ENCODE data around the gene MYL6. TPM values are rescaled to one million over a fixed set of nuclear protein-coding genes. Genes with fewer than 3 reads are reported as not detected.

Gene MYL6
- total and polyA plus RNA-seq, 10 of the 15 experiments (the other 5 are each of a cell fraction or from before 2014, with no cell fraction given), result 1,000 to 4,116 (median 1,828) TPM

DNA sequence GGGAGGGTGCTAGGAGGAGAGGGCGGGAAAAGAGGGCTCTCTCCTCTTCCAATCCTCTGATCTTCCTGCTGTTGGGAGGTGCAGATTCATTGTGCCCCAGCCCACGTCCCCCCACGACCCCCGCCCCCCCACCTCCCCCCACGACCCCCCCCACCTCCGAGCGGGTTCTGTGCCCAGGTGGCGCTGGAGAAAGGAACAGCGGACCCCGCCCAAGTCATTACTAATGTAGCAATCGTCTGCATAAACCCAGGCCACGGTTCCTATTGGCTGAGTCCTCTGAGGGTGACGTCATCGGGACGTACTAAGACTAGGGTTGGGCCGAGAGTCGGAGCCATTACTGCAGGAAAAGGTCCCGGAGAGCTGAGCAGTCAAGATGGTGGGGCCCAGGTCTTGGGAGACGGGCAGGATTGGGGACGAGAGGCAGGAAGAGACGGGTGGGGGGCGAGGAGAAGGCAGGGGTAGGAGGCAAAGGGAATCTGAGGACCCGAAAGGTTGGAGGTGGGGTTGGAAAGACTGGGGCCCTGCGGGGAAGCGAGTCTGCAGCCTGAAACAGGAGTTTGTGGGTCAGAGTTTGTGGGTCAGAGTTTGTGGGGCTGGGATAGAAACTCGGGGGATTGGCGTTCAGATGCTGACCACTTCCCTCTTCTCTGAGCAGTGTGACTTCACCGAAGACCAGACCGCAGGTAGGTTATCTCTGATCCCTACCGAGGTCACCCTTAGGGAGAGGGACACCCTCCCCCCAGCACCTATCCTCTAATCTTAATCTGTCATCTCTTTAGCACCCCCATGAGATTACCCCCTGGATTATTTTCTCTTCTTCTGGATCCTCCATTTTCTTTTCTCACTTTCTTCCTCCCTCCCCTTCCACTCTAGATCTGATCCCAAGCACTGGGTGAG is at the start of gene MYL6 (continued):
- TF ChIP-seq YBX1 (IDR thresholded peaks at IDR 0.05) (no peak), RFX5 (IDR thresholded peaks at IDR 0.05; ENCODE audit: low read depth, low read length) (peak; percentile 85), POLR2A (IDR thresholded peaks at IDR 0.05; ENCODE audit: low read depth, low read length) (peak; percentile 99), SMC3 (IDR thresholded peaks at IDR 0.05; ENCODE audit: borderline replicate concordance, low read length) (no peak), EZH2 (IDR thresholded peaks at IDR 0.05; ENCODE audit: borderline replicate concordance, control insufficient read depth, low read depth, low read length) (no peak), STAT1 (conservative IDR thresholded peaks at IDR 0.05) (no peak), LARP7 (IDR thresholded peaks at IDR 0.05) (peak; percentile 79), ATF7 (IDR thresholded peaks at IDR 0.05; ENCODE audit: low read depth) (peak; percentile 100), NRF1 (conservative IDR thresholded peaks at IDR 0.05; ENCODE audit: low read depth, low read length) (no peak), HCFC1 (IDR thresholded peaks at IDR 0.05; ENCODE audit: low read length) (no peak; the same call in 1 of the 2 replicates), HDAC6 (IDR thresholded peaks at IDR 0.05; ENCODE audit: unreplicated experiment) (peak; percentile 67), ATF3 (IDR thresholded peaks at IDR 0.05; ENCODE audit: borderline replicate concordance, extremely low read depth, low read depth, low read length) (no peak), GABPA (IDR thresholded peaks at IDR 0.05; ENCODE audit: low read depth) (no peak), MEF2B (IDR thresholded peaks at IDR 0.05; ENCODE audit: partially characterized antibody, poor library complexity, severe bottlenecking) (no peak), CTCF (IDR thresholded peaks at IDR 0.05 in 2 of 3, conservative IDR thresholded peaks at IDR 0.05 in 1 of 3; ENCODE audit: control insufficient read depth in 2 of 3, extremely low read depth in 1 of 3, insufficient read depth in 1 of 3, low read depth in 3 of 3, low read length in 3 of 3) (no peak), TCF3 (IDR thresholded peaks at IDR 0.05; ENCODE audit: borderline replicate concordance, insufficient read depth, low read depth, low read length) (peak; percentile 82; the same call in 1 of the 2 replicates), ZBED1 (IDR thresholded peaks at IDR 0.05; ENCODE audit: borderline replicate concordance) (peak; percentile 24; the same call in 1 of the 2 replicates), ZSCAN29 (IDR thresholded peaks at IDR 0.05) (peak; percentile 62; the same call in 1 of the 2 replicates), MYB (IDR thresholded peaks at IDR 0.05; ENCODE audit: borderline replicate concordance, low read depth, low read length) (no peak), BRCA1 (IDR thresholded peaks at IDR 0.05; ENCODE audit: low read depth, low read length) (no peak), ZNF217 (IDR thresholded peaks at IDR 0.05) (no peak)
- TF ChIP-seq, protein P1, sequence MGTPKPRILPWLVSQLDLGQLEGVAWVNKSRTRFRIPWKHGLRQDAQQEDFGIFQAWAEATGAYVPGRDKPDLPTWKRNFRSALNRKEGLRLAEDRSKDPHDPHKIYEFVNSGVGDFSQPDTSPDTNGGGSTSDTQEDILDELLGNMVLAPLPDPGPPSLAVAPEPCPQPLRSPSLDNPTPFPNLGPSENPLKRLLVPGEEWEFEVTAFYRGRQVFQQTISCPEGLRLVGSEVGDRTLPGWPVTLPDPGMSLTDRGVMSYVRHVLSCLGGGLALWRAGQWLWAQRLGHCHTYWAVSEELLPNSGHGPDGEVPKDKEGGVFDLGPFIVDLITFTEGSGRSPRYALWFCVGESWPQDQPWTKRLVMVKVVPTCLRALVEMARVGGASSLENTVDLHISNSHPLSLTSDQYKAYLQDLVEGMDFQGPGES (IDR thresholded peaks at IDR 0.05), result no peak
- TF ChIP-seq, protein P2, sequence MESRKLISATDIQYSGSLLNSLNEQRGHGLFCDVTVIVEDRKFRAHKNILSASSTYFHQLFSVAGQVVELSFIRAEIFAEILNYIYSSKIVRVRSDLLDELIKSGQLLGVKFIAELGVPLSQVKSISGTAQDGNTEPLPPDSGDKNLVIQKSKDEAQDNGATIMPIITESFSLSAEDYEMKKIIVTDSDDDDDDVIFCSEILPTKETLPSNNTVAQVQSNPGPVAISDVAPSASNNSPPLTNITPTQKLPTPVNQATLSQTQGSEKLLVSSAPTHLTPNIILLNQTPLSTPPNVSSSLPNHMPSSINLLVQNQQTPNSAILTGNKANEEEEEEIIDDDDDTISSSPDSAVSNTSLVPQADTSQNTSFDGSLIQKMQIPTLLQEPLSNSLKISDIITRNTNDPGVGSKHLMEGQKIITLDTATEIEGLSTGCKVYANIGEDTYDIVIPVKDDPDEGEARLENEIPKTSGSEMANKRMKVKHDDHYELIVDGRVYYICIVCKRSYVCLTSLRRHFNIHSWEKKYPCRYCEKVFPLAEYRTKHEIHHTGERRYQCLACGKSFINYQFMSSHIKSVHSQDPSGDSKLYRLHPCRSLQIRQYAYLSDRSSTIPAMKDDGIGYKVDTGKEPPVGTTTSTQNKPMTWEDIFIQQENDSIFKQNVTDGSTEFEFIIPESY (IDR thresholded peaks at IDR 0.05), result 0 out of 2 replicates have a peak, but pooled peaks have one; percentile 25
